SHP77 (cell line): Measurements from ENCODE around the gene MUC2.
"Not testable (repeated sequence)": the region's sequence is repeated elsewhere in the genome, so short reads cannot be mapped to it uniquely, and the experiment has no call there.

Experiments
- DNase-seq, 2 experiments: peaks; one replicate each; lab custom pipeline; 2025; lab: John Stamatoyannopoulos, UW

MUC2 gene

DNA sequence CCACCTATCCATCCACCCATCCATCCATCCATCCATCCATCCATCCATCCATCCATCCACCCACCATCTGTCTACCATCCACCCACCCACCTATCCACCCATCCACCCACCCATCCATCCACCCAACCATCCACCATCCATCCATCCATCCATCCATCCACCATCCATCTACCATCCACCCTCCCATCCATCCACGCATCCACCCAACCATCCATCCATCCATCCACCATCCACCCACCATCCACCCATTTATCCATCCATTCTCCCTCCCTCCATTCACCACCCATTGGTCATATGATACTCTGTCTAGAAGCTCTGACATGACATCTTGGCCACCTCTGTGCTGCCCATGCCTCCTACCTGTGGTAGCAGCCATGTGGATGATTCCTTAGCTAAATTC, 31.7 kb downstream of the MUC2 start:
- DNase-seq = no peak

DNA sequence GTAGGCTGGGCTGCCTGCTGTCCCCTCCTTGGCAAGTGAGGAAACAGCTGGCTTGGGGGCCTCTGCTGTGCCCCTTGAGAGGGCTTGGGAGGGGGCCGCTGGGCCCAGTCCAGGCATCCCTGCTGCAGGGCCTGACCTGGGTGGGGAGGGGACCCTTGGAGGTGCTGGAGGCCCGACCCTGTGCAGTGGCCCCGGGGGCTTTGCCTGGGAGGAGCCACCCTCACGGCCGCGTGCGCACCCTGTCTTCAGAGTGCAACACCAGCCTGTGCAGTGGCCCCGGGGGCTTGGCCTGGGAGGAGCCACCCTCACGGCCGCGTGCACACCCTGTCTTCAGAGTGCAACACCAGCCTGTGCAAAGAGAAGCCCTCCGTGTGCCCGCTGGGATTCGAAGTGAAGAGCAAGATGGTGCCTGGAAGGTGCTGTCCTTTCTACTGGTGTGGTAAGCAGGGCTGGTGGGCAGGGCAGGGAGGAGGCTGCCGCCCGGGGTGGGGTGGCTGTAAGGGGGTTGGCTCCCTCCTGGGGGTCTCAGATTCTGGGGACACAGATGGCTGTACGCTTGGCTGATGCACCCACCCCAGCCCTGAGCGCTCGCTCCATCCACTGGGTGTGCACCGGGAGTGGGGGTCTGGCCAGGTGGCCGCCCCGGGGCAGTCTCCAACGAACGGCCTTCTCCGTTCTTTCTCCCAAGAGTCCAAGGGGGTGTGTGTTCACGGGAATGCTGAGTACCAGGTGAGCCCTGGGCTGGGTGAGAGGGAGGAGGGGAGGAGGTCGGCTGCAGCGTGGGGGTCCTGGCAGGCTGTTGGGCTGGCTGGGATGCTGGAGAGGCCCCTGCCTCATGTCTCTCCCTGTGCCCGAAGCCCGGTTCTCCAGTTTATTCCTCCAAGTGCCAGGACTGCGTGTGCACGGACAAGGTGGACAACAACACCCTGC, 32.9 kb downstream of the MUC2 start:
- DNase-seq = no peak

GRCh38 chr11:1108246-1108900, 33.7 kb downstream of the MUC2 start:
- no peak for DNase-seq

DNA sequence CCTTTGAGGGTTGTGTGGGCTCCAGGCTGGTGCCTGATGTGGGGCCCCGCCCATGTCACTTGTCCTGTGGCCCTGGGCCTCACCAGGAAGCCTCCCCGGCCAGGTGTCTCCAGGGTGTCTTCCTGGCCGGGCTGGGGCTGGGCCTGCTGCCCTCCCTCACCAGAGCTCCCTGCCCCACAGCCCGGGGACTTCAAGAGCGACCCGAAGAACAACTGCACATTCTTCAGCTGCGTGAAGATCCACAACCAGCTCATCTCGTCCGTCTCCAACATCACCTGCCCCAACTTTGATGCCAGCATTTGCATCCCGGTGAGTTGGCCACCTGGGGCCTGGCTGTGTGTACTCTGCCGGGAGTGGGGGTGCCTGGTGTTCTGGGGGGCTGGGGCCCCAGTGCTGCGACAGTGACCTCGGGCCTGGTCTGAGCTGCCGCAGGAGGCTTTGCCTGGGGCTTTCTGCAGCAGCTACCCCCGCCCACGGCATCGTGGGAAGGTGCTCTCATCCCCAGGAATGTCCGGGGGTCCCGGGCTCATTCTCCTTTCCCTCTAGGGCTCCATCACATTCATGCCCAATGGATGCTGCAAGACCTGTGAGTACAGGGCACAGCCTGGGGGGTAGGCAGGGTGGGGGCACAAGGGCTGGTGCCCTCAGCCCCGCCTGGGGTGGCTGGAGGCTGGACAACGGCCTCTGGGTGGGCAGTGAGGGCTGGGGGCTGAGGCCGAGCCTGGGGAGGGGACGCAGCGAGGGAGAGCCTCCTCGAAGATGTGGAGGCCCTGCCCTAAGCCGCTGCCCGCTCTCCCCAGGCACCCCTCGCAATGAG, 34.6 kb downstream of the MUC2 start:
- DNase-seq = no peak

- DNase-seq = no peak
Measured at GRCh38 chr11:1109918-1110705, 35.4 kb downstream of the MUC2 start.

DNA sequence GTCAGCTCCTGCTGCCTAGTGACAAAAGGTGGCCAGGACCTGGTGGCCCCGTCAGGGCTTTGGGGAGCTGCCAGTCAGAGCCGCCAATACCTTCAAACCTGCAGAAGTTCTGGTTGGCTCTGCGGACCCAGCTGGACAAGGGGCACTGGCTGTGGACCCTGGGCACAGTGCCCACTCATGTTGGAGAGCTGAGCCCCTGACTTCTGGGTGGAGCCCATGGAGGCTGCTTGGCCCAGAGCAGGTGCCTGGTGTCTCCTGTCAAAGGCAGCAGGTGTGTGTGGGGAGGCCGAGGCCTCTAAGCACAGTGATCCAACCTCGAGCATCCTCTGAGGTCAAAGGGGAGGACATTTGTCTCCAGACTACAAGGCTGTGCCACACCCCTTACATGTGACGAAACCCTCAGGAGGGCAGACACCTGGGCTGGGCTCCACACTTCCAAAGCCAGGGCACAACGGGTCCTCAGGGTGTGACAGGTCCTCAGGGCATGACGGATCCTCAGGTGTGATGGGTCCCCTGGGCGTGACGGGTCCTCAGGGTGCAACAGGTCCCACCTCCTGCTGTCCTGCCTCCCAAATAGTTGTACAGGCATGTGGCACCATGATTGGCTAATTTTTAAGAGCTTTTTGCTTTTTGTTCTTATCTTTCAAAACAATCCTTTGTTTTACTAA, 37.0 kb downstream of the MUC2 start:
- no peak for DNase-seq

GRCh38 chr11:1112351-1113191, 37.9 kb downstream of the MUC2 start:
- DNase-seq = no peak

GRCh38 chr11:1113405-1114201, 38.9 kb downstream of the MUC2 start:
- DNase-seq = no peak

DNA sequence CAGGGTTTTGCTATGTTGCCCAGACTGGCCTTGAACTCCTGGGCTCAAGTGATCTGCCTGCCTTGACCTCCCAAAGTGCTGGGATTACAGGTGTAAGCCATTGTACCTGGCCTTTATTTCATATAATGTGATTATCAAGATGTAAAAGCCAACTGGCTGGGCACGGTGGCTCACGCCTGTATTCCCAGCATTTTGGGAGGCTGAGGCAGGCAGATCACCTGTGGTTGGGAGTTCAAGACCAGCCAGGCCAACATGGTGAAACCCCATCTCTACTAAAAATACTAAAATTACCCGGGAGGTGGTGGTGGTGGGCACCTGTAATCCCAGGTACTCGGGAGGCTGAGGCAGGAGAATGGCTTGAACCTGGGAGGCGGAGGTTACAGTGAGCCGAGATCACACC, 40.6 kb downstream of the MUC2 start:
- DNase-seq = not testable (repeated sequence)

DNA sequence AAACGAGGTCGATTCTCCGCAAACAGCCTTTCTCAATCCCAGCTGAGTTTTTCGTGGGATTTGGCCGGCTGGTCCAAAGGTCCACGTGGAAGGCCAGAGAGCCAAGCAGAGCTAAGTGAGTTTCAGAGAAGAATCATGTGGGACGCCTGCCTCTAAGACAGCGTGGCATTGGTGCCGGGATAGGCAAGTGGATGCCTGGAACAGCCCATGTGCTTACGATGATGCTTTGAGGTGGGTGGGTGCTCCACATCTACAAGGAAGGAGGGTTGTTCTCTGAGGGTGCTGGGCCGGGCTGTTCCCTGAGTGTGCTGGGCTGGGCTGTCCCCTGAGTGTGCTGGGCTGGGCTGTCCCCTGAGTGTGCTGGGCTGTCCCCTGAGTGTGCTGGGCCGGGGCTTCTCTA, 41.4 kb downstream of the MUC2 start:
- no peak for DNase-seq

GRCh38 chr11:1116666-1117390, 42.2 kb downstream of the MUC2 start:
- no peak for DNase-seq

GRCh38 chr11:1117992-1118391, 43.3 kb downstream of the MUC2 start:
- no peak for DNase-seq

- DNase-seq = no peak
Measured at GRCh38 chr11:1118755-1119603, 44.3 kb downstream of the MUC2 start.

GRCh38 chr11:1119604-1120146, 45.0 kb downstream of the MUC2 start:
- no peak for DNase-seq

DNA sequence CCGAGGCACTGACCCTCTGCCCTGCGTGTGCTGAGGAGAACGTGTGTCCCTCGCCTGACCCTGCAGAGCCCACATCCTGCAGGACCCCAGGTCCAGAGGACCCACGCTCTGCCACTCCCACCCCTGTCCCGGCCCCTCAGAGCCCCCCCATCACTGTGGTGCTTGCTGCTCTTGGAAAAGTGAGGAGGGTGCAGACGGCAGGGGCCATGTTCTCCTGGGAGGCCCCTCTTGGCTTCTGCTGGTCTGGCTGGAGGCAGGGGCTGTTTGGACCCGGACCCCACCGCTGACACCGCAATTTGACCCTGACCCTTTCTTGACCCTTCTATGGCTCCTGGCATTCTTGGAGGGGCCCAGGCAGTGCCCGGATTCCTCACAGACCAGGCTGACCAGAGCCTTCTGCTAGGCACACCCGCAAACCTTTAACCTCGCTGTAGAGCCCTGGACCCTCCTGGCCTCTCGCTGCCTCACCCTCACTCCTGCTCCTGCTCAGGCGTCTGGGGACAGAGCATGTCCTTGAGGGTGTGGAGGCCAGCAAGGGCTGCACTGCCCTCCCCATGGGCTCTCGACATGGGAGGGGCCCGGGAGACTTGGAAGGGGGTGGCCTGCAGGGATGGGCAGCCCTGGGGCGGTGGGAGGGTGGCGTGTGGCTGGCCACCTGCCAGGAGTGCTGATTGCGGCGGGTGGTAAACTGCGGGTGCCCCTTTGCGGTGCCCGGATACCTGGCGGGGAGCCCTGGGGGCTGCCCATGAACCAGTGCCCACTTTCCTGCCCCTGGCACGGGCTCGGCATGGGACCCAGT, 46.1 kb downstream of the MUC2 start:
- DNase-seq = no peak

DNA sequence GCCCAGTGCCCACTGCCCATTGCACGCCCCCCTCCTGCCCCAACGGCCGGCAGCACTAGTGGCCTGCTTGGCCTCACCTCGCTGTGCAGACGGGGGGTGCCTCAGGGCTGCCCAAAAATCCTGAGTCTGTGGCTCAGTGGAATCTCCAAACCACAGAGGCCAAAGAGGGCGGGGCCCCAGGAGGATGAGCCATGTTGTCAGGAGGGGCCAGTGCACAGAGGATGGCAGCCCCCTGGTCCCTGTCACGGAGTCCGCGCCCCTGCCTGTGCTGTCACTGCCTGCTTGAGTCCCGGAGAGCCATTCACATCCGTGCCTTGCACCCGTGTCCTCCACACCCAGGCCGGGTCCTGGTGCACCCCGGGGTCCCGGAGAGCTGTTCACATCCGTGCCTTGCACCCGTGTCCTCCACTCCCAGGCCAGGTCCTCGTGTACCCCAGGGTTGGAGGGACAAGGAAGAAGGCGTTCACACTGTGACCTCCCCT, 46.7 kb downstream of the MUC2 start:
- no peak for DNase-seq
